ENCODE results near the gene CEP89. TPM values are rescaled to one million over a fixed set of nuclear protein-coding genes. Genes with fewer than 3 reads are reported as not detected.

CEP89 gene
- total RNA-seq, 1 experiment from 2014 or later = 21.1 TPM

GRCh38 chr19:32917616-32917996 is 54.2 kb downstream of the CEP89 start:
- ATAC-seq (peak; percentile 48; the same call in 1 of the 2 replicates), DNase-seq (ENCODE audit: low spot score) (no peak)
- POLR2A ChIA-PET = no interaction called here
- TF ChIP-seq ZNF671 (CRISPR knock-in tag; IDR thresholded peaks at IDR 0.05) (no peak), NR2C2 (CRISPR knock-in tag; IDR thresholded peaks at IDR 0.05) (no peak), SMAD4 (CRISPR knock-in tag; IDR thresholded peaks at IDR 0.05) (no peak), MAX (CRISPR knock-in tag; IDR thresholded peaks at IDR 0.05) (no peak), NR3C1 (CRISPR knock-in tag; conservative IDR thresholded peaks at IDR 0.05; ENCODE audit: low read depth) (no peak), PREB (CRISPR knock-in tag; IDR thresholded peaks at IDR 0.05; ENCODE audit: borderline replicate concordance) (no peak), AFF4 (CRISPR knock-in tag; IDR thresholded peaks at IDR 0.05; ENCODE audit: borderline replicate concordance) (no peak), ZMAT4 (CRISPR knock-in tag; IDR thresholded peaks at IDR 0.05) (no peak), ZNF317 (CRISPR knock-in tag; IDR thresholded peaks at IDR 0.05; ENCODE audit: borderline replicate concordance, low read depth) (no peak), ZNF423 (CRISPR knock-in tag; IDR thresholded peaks at IDR 0.05) (no peak), STAT6 (CRISPR knock-in tag; conservative IDR thresholded peaks at IDR 0.05; ENCODE audit: low read depth) (no peak), NFYB (CRISPR knock-in tag; conservative IDR thresholded peaks at IDR 0.05; ENCODE audit: low read depth) (no peak), NFATC4 (CRISPR knock-in tag; IDR thresholded peaks at IDR 0.05) (no peak), NR1H2 (CRISPR knock-in tag; IDR thresholded peaks at IDR 0.05) (no peak), CBFB (CRISPR knock-in tag; IDR thresholded peaks at IDR 0.05; ENCODE audit: low read depth) (no peak), ARID4B (CRISPR knock-in tag; IDR thresholded peaks at IDR 0.05; ENCODE audit: borderline replicate concordance) (no peak), ZNF512 (CRISPR knock-in tag; IDR thresholded peaks at IDR 0.05; ENCODE audit: borderline replicate concordance) (no peak), CTCF (IDR thresholded peaks at IDR 0.05) (no peak), ZNF121 (CRISPR knock-in tag; IDR thresholded peaks at IDR 0.05) (no peak), ATF2 (CRISPR knock-in tag; IDR thresholded peaks at IDR 0.05; ENCODE audit: borderline replicate concordance, low read depth) (no peak)
- Mint-ChIP-seq H3K27ac (peak overlapping the region; percentile 65), H3K27me3 (ENCODE audit: low read depth) (no peaks in the 10 kb centered on the region), H3K4me3 (no peak overlapping the region), H3K4me1 (peaks cover 21% of the 10 kb centered on the region), H3K9me3 (no peaks in the 10 kb centered on the region), H3K36me3 (peaks cover 6% of the 10 kb centered on the region; the same call in 1 of the 2 replicates)
- CTCF ChIA-PET = no interaction called here
